ENCODE results near the gene CNTROB.

The CNTROB gene

DNA sequence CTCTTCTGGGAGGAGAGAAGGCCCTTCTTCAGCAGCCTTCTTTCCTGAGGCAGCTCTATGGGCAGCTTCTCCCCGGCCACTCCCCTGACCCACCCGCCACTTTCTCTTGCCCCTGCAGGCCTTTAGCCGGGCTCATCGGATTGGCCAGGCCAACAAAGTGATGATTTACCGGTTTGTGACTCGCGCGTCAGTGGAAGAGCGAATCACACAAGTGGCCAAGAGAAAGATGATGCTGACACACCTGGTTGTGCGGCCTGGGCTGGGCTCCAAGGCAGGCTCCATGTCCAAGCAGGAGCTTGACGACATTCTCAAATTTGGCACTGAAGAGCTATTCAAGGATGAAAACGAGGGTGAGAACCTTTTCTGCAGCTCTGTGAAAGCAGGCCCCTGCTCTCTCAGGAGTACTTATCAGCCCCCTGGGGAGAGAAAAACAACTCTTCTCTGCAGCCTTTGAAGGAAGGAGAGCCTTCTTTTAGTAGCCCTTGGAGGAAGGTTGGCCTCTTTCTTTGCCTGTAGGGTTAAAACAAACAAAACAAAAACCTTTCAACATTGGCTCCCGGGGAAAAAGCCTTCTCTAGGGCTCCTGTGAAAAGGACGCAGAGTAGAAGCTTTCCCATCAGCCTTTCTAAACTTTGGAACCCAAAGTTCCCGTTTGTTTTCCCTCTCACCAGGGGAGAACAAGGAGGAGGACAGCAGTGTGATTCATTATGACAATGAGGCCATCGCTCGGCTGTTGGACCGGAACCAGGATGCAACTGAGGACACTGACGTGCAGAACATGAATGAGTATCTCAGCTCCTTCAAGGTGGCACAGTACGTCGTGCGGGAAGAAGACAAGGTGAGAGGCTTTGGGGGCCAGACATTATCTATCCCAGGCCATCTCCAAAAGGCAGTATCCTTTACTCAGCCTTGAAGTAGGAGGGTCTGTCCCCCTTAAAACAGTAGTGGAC, 28.6 kb upstream of the CNTROB start:
- ChIA-PET CTCF (interaction anchor here (0.6 to 24.3 kb wide), 9 partner anchors 9 to 154 kb away, joined by 3 to 499 read pairs (median 3); partner anchors contain the start of gene RNF227), POLR2A (no interaction called here)
- H3K4me3 ChIP-seq (ENCODE audit: low read depth, low read length), result no peak overlapping the region
- DNase-seq (ENCODE audit: low read depth, low spot score), result no peak
- TF ChIP-seq, protein P1, sequence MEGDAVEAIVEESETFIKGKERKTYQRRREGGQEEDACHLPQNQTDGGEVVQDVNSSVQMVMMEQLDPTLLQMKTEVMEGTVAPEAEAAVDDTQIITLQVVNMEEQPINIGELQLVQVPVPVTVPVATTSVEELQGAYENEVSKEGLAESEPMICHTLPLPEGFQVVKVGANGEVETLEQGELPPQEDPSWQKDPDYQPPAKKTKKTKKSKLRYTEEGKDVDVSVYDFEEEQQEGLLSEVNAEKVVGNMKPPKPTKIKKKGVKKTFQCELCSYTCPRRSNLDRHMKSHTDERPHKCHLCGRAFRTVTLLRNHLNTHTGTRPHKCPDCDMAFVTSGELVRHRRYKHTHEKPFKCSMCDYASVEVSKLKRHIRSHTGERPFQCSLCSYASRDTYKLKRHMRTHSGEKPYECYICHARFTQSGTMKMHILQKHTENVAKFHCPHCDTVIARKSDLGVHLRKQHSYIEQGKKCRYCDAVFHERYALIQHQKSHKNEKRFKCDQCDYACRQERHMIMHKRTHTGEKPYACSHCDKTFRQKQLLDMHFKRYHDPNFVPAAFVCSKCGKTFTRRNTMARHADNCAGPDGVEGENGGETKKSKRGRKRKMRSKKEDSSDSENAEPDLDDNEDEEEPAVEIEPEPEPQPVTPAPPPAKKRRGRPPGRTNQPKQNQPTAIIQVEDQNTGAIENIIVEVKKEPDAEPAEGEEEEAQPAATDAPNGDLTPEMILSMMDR (IDR thresholded peaks at IDR 0.05; ENCODE audit: insufficient read depth, low read length, missing control alignments), result no peak

- DNase-seq (ENCODE audit: low read depth, low spot score), result no peak
- no peak overlapping the region for H3K4me3 ChIP-seq (ENCODE audit: low read depth, low read length)
- POLR2A ChIA-PET, result no interaction called here
- CTCF ChIA-PET, result interaction anchor here (1.6 to 24.3 kb wide), 3 partner anchors 77 to 148 kb away, joined by 3 to 499 read pairs (median 51); no protein-coding TSS in a partner anchor
- TF ChIP-seq, protein P1 (IDR thresholded peaks at IDR 0.05; ENCODE audit: insufficient read depth, low read length, missing control alignments), result no peak
Measured at GRCh38 chr17:7909089-7909488, 22.9 kb upstream of the CNTROB start.

- ChIA-PET CTCF (interaction anchor here (0.7 to 24.3 kb wide), 7 partner anchors 9 to 151 kb away, joined by 3 to 499 read pairs (median 9); no protein-coding TSS in a partner anchor), POLR2A (interaction anchor here (0.7 kb wide), 1 partner anchor 131 kb away, joined by 3 read pairs; no protein-coding TSS in a partner anchor)
- no peak overlapping the region for H3K4me3 ChIP-seq (ENCODE audit: low read depth, low read length)
- TF ChIP-seq, protein P1 (IDR thresholded peaks at IDR 0.05; ENCODE audit: insufficient read depth, low read length, missing control alignments), result no peak
- no peak for DNase-seq (ENCODE audit: low read depth, low spot score)
Measured at GRCh38 chr17:7910281-7910680, 21.7 kb upstream of the CNTROB start.

DNA sequence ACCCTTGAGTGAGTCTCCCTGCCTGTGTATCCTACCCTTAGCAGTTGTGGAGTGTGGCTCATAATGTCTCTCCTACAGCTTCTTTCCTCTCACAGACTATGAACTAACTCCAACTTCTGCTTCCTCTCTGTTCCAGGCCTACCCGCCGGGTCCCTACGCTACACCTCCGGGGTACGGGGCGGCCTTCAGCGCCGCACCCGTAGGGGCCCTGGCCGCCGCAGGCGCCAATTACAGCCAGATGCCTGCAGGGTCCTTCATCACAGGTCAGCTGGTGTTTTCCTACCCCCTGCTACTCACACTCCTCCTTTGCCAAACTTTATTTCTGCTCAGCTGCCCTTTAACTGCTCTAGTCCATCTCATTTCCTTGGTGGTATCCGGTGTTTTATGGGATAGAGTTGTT, 21.3 kb upstream of the CNTROB start:
- CTCF ChIA-PET, result interaction anchor here (1.2 to 24.3 kb wide), 7 partner anchors 9 to 151 kb away, joined by 4 to 499 read pairs (median 9); no protein-coding TSS in a partner anchor
- TF ChIP-seq, protein P1 (IDR thresholded peaks at IDR 0.05; ENCODE audit: insufficient read depth, low read length, missing control alignments), result no peak
- no peak overlapping the region for H3K4me3 ChIP-seq (ENCODE audit: low read depth, low read length)
- no peak for DNase-seq (ENCODE audit: low read depth, low spot score)
- POLR2A ChIA-PET, result interaction anchor here (0.7 kb wide), 1 partner anchor 130 kb away, joined by 3 read pairs; no protein-coding TSS in a partner anchor

GRCh38 chr17:7911116-7911515, 20.9 kb upstream of the CNTROB start:
- no peak overlapping the region for H3K4me3 ChIP-seq (ENCODE audit: low read depth, low read length)
- DNase-seq (ENCODE audit: low read depth, low spot score), result no peak
- POLR2A ChIA-PET, result interaction anchor here (1.0 kb wide), 1 partner anchor 10 kb away, joined by 3 read pairs; no protein-coding TSS in a partner anchor
- CTCF ChIA-PET, result interaction anchor here (0.6 to 24.3 kb wide), 14 partner anchors 8 to 150 kb away, joined by 3 to 499 read pairs (median 8); no protein-coding TSS in a partner anchor
- TF ChIP-seq, protein P1 (IDR thresholded peaks at IDR 0.05; ENCODE audit: insufficient read depth, low read length, missing control alignments), result no peak

All from AG04449 (cell line).